ENCODE measurements around the gene MMEL1.

The MMEL1 gene

DNA sequence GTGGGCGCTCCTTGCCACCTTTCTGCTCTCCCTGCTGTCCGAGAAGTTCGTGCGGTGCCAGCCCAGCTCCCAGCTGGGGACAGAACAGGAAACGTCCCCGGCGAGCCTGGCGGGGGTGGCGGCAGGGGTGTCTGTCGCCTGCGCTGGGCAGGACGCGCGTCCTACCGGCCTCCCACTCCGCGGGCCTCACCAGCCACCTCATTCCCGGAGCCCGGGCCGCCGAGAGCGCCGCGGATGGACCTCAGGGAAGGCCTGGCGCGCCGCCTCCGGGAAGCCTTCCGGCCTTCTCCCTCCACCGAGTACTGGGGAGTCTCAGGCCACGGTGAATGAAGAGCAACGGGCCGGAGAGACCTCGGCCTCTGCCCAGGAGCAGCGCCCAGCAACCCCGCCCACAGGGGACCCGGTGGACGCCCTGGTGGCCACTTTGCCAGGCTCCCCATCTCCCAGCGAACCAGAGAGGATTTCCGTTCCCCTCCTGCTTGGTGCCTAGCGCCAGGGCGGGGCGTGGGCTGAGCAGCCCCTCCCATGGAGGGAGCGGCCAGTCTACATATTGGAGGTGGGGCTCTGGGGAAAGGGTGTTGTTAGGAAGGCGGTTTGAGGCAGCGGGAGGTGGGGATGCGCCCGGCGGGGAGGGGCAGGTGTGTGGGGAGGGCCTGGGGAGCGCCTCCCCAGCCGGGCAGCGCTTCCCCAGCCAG, 86.2 kb downstream of the MMEL1 start:
- Histone ChIP-seq H4K8ac (ENCODE audit: low read depth, low read length) (peak overlapping the region; percentile 43), H2BK15ac (ENCODE audit: low read length) (peak overlapping the region; percentile 100), H3K18ac (ENCODE audit: low read length) (peak overlapping the region; percentile 99), H3K9ac (ENCODE audit: low read depth, low read length, poor library complexity) (peak overlapping the region; percentile 98), H2AK5ac (ENCODE audit: low read depth, low read length) (peak overlapping the region; percentile 100), H2BK5ac (ENCODE audit: low read length) (peak overlapping the region; percentile 100), H3K23ac (ENCODE audit: low read depth, low read length, poor library complexity) (peak overlapping the region; percentile 97), H3K14ac (ENCODE audit: low read length) (peak overlapping the region; percentile 97), H3K79me1 (ENCODE audit: low read depth, low read length) (peaks cover 19% of the 10 kb centered on the region), H3K27me3 (ENCODE audit: control insufficient read depth in 3 of 3, insufficient read depth in 3 of 3, low read depth in 1 of 3, low read length in 3 of 3) (peaks cover 0 to 4% (median 0%) of the 10 kb centered on the region in 3 experiments), H2AFZ (ENCODE audit: low read length) (peak overlapping the region; percentile 77), H3K27ac (replicated peaks; ENCODE audit: low read length) (peak overlapping the region; percentile 90), H3K4me3 (ENCODE audit: low read length in 2 of 2) (peak overlapping the region; percentile 39 to 91), H2BK120ac (ENCODE audit: low read depth, low read length) (peak overlapping the region; percentile 98), H3K9me3 (replicated peaks in 1 of 2; ENCODE audit: control insufficient read depth in 2 of 2, insufficient read depth in 1 of 2, low read depth in 1 of 2, low read length in 2 of 2) (no peaks in the 10 kb centered on the region), H3K36me3 (replicated peaks in 1 of 2; ENCODE audit: control insufficient read depth in 2 of 2, insufficient read depth in 2 of 2, low read length in 2 of 2) (no peaks in the 10 kb centered on the region), H4K91ac (ENCODE audit: low read depth, low read length, poor library complexity) (peak overlapping the region; percentile 53), H3K4me1 (ENCODE audit: control insufficient read depth in 2 of 2, insufficient read depth in 1 of 2, low read depth in 1 of 2, low read length in 2 of 2) (peaks cover 53 to 65% of the 10 kb centered on the region in 2 donors), H2BK12ac (ENCODE audit: low read length) (peak overlapping the region; percentile 98), H3K4ac (ENCODE audit: low read length) (peak overlapping the region; percentile 95), H3K4me2 (ENCODE audit: insufficient read depth, low read length, poor library complexity, severe bottlenecking) (peak overlapping the region; percentile 94)
- WGBS, 2 donors (ENCODE audit: extremely low coverage in 2 of 2, insufficient read length in 2 of 2, insufficient replicate concordance in 1 of 2) = no CpG with 5 or more reads among the region's 52 CpGs
- DNase-seq (ENCODE audit: low spot score) = peak; percentile 70

DNA sequence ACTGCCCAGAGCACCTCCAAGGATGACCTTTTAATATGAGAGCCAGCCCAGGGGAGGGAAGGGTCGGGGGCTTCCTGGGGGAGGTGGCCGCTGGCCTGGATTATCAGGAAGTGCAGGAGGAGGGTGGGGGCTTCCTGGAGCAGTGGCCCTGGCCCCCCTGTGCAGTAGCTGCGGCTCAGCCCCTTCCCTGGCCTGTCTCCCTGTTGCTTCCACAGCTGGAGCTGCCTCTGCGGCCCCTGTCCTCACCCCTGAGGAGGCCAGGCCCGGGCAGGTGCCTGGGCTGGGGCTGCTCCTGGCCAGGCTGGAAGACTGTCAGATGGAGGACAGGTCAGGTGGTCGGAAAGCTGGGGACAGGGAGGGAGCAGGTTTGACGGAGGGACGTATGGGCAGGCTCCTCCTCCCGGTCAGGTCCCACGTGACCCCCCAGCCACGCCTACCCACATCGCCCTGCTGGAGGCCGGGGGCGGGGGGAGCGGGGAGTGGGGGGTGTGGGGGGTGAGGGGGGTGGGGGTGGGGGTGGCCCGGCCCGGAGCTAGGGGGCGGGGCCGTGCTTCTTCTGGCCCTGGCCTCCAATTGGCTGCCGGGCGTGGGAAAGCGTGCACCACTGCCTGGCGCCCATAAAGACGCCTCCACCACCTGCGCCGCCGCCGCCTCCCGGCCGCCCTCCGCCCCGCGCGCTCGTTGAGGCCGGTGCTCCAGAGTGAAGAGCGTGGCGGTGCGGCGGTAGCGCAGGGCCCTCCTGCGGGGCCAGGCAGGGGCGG, 86.9 kb downstream of the MMEL1 start:
- Histone ChIP-seq H4K91ac (ENCODE audit: low read depth, low read length, poor library complexity) (peak overlapping the region; percentile 97), H3K4ac (ENCODE audit: low read length) (peak overlapping the region; percentile 98), H2BK120ac (ENCODE audit: low read depth, low read length) (peak overlapping the region; percentile 100), H3K4me2 (ENCODE audit: insufficient read depth, low read length, poor library complexity, severe bottlenecking) (peak overlapping the region; percentile 86), H3K23ac (ENCODE audit: low read depth, low read length, poor library complexity) (peak overlapping the region; percentile 97), H3K14ac (ENCODE audit: low read length) (peak overlapping the region; percentile 97), H3K36me3 (replicated peaks in 1 of 2; ENCODE audit: control insufficient read depth in 2 of 2, insufficient read depth in 2 of 2, low read length in 2 of 2) (no peaks in the 10 kb centered on the region), H3K27ac (replicated peaks; ENCODE audit: low read length) (peak overlapping the region; percentile 99), H3K4me3 (ENCODE audit: low read length in 2 of 2) (peak overlapping the region; percentile 39 to 91), H2AK5ac (ENCODE audit: low read depth, low read length) (peak overlapping the region; percentile 100), H3K18ac (ENCODE audit: low read length) (peak overlapping the region; percentile 100), H2AFZ (ENCODE audit: low read length) (peak overlapping the region; percentile 77), H2BK5ac (ENCODE audit: low read length) (peak overlapping the region; percentile 100), H3K9ac (ENCODE audit: low read depth, low read length, poor library complexity) (peak overlapping the region; percentile 98), H3K27me3 (ENCODE audit: control insufficient read depth in 3 of 3, insufficient read depth in 3 of 3, low read depth in 1 of 3, low read length in 3 of 3) (peaks cover 0 to 4% (median 0%) of the 10 kb centered on the region in 3 experiments), H2BK15ac (ENCODE audit: low read length) (peak overlapping the region; percentile 100), H2BK12ac (ENCODE audit: low read length) (peak overlapping the region; percentile 98), H3K4me1 (ENCODE audit: control insufficient read depth in 2 of 2, insufficient read depth in 1 of 2, low read depth in 1 of 2, low read length in 2 of 2) (peaks cover 57 to 67% of the 10 kb centered on the region in 2 donors), H3K9me3 (replicated peaks in 1 of 2; ENCODE audit: control insufficient read depth in 2 of 2, insufficient read depth in 1 of 2, low read depth in 1 of 2, low read length in 2 of 2) (no peaks in the 10 kb centered on the region), H4K8ac (ENCODE audit: low read depth, low read length) (peak overlapping the region; percentile 43), H3K79me1 (ENCODE audit: low read depth, low read length) (peaks cover 21% of the 10 kb centered on the region)
- no CpG with 5 or more reads among the region's 43 CpGs for WGBS, 2 donors (ENCODE audit: extremely low coverage in 2 of 2, insufficient read length in 2 of 2, insufficient replicate concordance in 1 of 2)
- peak; percentile 91 for DNase-seq (ENCODE audit: low spot score)

DNA sequence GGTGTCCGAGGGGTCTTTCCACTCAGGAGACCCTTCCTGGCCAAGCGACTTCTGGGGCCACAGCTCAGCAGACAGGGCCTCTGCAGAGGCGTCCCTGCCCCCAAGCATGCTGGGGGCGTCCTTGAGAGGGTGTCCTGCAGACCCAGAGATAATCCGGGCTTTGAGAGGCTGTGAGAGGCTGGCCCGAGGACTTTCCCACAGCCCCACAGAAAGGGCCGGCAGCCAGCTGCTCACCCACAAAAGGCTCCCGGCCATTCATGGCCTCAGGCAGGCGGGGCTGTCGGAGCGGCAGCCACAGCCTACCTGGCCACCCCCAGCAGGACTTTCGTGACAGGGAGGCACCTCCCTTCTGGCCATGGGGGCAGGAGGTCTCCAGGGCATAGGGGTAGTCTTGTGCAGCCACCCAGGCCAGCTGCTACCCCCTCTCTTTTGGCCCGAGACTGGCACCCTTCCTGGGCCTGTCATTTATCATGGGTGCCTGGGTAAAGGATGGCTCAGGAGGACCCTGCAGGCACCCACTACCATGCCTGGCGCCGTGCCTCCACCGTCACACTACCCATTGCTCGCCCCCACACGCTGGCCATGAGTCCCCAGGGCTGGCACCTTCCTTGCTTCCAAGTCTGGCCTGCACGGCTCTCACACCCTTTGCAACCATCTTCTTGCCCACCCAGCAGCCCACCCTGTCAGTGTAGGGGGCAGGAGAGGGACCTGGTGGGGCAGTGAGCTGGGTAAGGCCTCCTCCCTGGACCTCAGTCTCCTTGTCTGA, 87.8 kb downstream of the MMEL1 start:
- Histone ChIP-seq H4K91ac (ENCODE audit: low read depth, low read length, poor library complexity) (peak overlapping the region; percentile 97), H2BK15ac (ENCODE audit: low read length) (peak overlapping the region; percentile 94), H3K4me2 (ENCODE audit: insufficient read depth, low read length, poor library complexity, severe bottlenecking) (peak overlapping the region; percentile 86), H4K8ac (ENCODE audit: low read depth, low read length) (no peak overlapping the region), H3K23ac (ENCODE audit: low read depth, low read length, poor library complexity) (peak overlapping the region; percentile 91), H3K14ac (ENCODE audit: low read length) (peak overlapping the region; percentile 92), H2BK12ac (ENCODE audit: low read length) (peak overlapping the region; percentile 100), H2BK5ac (ENCODE audit: low read length) (peak overlapping the region; percentile 100), H3K4me1 (ENCODE audit: control insufficient read depth in 2 of 2, insufficient read depth in 1 of 2, low read depth in 1 of 2, low read length in 2 of 2) (peaks cover 61 to 71% of the 10 kb centered on the region in 2 donors), H3K18ac (ENCODE audit: low read length) (peak overlapping the region; percentile 100), H3K9ac (ENCODE audit: low read depth, low read length, poor library complexity) (peak overlapping the region; percentile 88), H3K79me1 (ENCODE audit: low read depth, low read length) (peaks cover 21% of the 10 kb centered on the region), H3K4me3 (ENCODE audit: low read length in 2 of 2) (peak overlapping the region in 1 of 2 donors; percentile 16), H2BK120ac (ENCODE audit: low read depth, low read length) (peak overlapping the region; percentile 100), H2AFZ (ENCODE audit: low read length) (peak overlapping the region; percentile 30), H3K27ac (replicated peaks; ENCODE audit: low read length) (peak overlapping the region; percentile 99), H2AK5ac (ENCODE audit: low read depth, low read length) (peak overlapping the region; percentile 100), H3K4ac (ENCODE audit: low read length) (peak overlapping the region; percentile 98), H3K9me3 (replicated peaks in 1 of 2; ENCODE audit: control insufficient read depth in 2 of 2, insufficient read depth in 1 of 2, low read depth in 1 of 2, low read length in 2 of 2) (no peaks in the 10 kb centered on the region), H3K36me3 (replicated peaks in 1 of 2; ENCODE audit: control insufficient read depth in 2 of 2, insufficient read depth in 2 of 2, low read length in 2 of 2) (no peaks in the 10 kb centered on the region), H3K27me3 (ENCODE audit: control insufficient read depth in 3 of 3, insufficient read depth in 3 of 3, low read depth in 1 of 3, low read length in 3 of 3) (peaks cover 0 to 4% (median 0%) of the 10 kb centered on the region in 3 experiments)
- no CpG with 5 or more reads among the region's 19 CpGs for WGBS, 2 donors (ENCODE audit: extremely low coverage in 2 of 2, insufficient read length in 2 of 2, insufficient replicate concordance in 1 of 2)
- DNase-seq (ENCODE audit: low spot score) = peak; percentile 78

Data from neuronal stem cell (in vitro differentiated cells).